Fibroblast of lung (primary cell): ENCODE measurements around the gene NLGN1.

Experiments
- CTCF ChIP-seq, 2 donors: IDR thresholded peaks in 1 of 2; conservative IDR thresholded peaks in 1 of 2; 1 replicate in 1 of 2; 2 replicates in 1 of 2; pipeline ENCODE4 v1.5.1; 2011 to 2012; ENCODE audit warnings: low read length in 2 of 2, control low read depth in 1 of 2, inconsistent platforms in 1 of 2, low read depth in 1 of 2, mild to moderate bottlenecking in 1 of 2
- EZH2 ChIP-seq: IDR thresholded peaks from 2 replicates; pipeline ENCODE4 v1.5.1; 2012; ENCODE audit warnings: low read length, control low read depth, mild to moderate bottlenecking; ENCODE audit errors: missing control alignments

- no peak for TF ChIP-seq CTCF (conservative IDR thresholded peaks at IDR 0.05 in 1 of 2, IDR thresholded peaks at IDR 0.05 in 1 of 2; ENCODE audit: low read depth in 1 of 2, low read length in 2 of 2)
- TF ChIP-seq EZH2, result no peak
These were observed 67.6 kb downstream of the NLGN1 start for GRCh38 chr3:173465112-173465511.
